ENCODE results near the gene RPS3.

Gene RPS3

DNA sequence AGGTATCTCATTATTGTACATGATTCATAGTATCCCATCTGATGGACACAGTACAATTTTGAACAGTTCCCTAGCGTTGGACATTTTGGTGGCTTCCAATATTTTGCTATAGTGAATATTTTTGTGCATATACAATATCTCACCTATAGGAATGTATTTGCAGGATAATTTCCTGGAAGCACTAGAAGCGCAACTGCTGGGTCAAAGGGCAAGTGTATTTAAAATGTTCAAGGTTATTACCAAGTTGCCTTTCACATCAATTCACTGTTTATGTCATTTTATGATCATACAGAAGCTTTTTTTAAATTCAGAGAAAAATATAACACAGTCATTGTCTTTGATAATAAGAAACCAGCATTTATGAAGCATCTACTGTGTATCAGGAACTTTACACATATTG is 19.1 kb upstream of the RPS3 start:
- no peak overlapping the region for H3K4me3 ChIP-seq (ENCODE audit: low read length)
- H3K9me2 ChIP-seq (replicated peaks; ENCODE audit: control insufficient read depth, low read length) = no peaks in the 10 kb centered on the region
- no peak overlapping the region for H3K4me2 ChIP-seq (ENCODE audit: low read length)
- no peaks in the 10 kb centered on the region for H3K9me3 ChIP-seq (ENCODE audit: control insufficient read depth, insufficient read depth, low read length)
- H3K27me3 ChIP-seq (ENCODE audit: control insufficient read depth, low read length) = no peaks in the 10 kb centered on the region
- no peaks in the 10 kb centered on the region for H3K36me3 ChIP-seq (ENCODE audit: control insufficient read depth, low read length)
- no peak for TF ChIP-seq EZH2phosphoT487 (IDR thresholded peaks at IDR 0.05; ENCODE audit: borderline replicate concordance, low read length)
- TF ChIP-seq, protein P1, sequence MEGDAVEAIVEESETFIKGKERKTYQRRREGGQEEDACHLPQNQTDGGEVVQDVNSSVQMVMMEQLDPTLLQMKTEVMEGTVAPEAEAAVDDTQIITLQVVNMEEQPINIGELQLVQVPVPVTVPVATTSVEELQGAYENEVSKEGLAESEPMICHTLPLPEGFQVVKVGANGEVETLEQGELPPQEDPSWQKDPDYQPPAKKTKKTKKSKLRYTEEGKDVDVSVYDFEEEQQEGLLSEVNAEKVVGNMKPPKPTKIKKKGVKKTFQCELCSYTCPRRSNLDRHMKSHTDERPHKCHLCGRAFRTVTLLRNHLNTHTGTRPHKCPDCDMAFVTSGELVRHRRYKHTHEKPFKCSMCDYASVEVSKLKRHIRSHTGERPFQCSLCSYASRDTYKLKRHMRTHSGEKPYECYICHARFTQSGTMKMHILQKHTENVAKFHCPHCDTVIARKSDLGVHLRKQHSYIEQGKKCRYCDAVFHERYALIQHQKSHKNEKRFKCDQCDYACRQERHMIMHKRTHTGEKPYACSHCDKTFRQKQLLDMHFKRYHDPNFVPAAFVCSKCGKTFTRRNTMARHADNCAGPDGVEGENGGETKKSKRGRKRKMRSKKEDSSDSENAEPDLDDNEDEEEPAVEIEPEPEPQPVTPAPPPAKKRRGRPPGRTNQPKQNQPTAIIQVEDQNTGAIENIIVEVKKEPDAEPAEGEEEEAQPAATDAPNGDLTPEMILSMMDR (IDR thresholded peaks at IDR 0.05; ENCODE audit: low read depth, low read length, poor library complexity, severe bottlenecking) = no peak
- no peaks in the 10 kb centered on the region for H3K4me1 ChIP-seq (ENCODE audit: control insufficient read depth, low read length)
- no peaks in the 10 kb centered on the region for H3F3A ChIP-seq (ENCODE audit: control insufficient read depth, insufficient read depth)
- 0 out of 2 replicates have a peak, but pooled peaks cover 3% of the 10 kb centered on the region for H4K20me1 ChIP-seq (ENCODE audit: control insufficient read depth, insufficient read depth, low read depth, low read length)
- H3K27ac ChIP-seq (ENCODE audit: low read depth, low read length) = no peak overlapping the region
- H3K79me2 ChIP-seq (ENCODE audit: control insufficient read depth, low read length) = no peaks in the 10 kb centered on the region

DNA sequence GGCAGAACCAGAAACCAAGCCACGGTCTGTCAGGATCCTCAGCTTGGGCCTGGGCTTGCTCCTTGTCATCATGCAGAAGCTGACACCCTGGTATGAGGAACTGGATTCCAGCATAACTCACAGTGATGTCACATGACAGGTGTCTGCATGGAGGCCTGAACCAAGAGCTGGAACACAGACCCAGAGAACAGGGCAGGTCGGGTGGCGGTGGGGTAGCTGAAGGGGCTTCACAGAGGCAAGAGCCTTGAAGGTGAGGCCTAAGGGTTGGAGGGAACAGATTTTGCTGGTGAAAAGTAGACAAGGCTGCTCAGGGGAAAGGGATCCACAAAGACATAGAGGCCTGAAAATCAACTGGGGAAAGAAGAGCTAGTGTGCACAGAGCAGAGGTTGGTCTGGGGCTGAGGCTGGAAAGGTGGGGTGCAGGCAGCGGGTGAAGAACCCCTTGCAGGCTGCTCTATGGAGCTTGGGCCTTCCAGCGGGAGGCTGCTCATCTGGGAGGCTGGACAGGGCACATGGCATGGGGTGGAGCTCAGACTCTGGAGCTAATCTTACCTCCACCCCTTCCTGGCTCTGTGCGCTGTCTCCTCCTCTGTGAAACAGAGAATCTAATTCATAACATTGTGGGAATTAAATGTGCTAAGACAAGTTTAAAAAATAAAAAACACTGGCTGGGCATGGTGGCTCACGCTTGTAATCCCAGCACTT is 18.4 kb upstream of the RPS3 start:
- 0 out of 2 replicates have a peak, but pooled peaks cover 3% of the 10 kb centered on the region for H4K20me1 ChIP-seq (ENCODE audit: control insufficient read depth, insufficient read depth, low read depth, low read length)
- no peaks in the 10 kb centered on the region for H3K9me3 ChIP-seq (ENCODE audit: control insufficient read depth, insufficient read depth, low read length)
- H3K36me3 ChIP-seq (ENCODE audit: control insufficient read depth, low read length) = no peaks in the 10 kb centered on the region
- H3K79me2 ChIP-seq (ENCODE audit: control insufficient read depth, low read length) = no peaks in the 10 kb centered on the region
- H3K4me2 ChIP-seq (ENCODE audit: low read length) = no peak overlapping the region
- H3K4me3 ChIP-seq (ENCODE audit: low read length) = no peak overlapping the region
- TF ChIP-seq, protein P1 (IDR thresholded peaks at IDR 0.05; ENCODE audit: low read depth, low read length, poor library complexity, severe bottlenecking) = no peak
- TF ChIP-seq EZH2phosphoT487 (IDR thresholded peaks at IDR 0.05; ENCODE audit: borderline replicate concordance, low read length) = no peak
- no peaks in the 10 kb centered on the region for H3F3A ChIP-seq (ENCODE audit: control insufficient read depth, insufficient read depth)
- H3K27ac ChIP-seq (ENCODE audit: low read depth, low read length) = no peak overlapping the region
- H3K27me3 ChIP-seq (ENCODE audit: control insufficient read depth, low read length) = no peaks in the 10 kb centered on the region
- H3K4me1 ChIP-seq (ENCODE audit: control insufficient read depth, low read length) = no peaks in the 10 kb centered on the region
- H3K9me2 ChIP-seq (replicated peaks; ENCODE audit: control insufficient read depth, low read length) = no peaks in the 10 kb centered on the region

DNA sequence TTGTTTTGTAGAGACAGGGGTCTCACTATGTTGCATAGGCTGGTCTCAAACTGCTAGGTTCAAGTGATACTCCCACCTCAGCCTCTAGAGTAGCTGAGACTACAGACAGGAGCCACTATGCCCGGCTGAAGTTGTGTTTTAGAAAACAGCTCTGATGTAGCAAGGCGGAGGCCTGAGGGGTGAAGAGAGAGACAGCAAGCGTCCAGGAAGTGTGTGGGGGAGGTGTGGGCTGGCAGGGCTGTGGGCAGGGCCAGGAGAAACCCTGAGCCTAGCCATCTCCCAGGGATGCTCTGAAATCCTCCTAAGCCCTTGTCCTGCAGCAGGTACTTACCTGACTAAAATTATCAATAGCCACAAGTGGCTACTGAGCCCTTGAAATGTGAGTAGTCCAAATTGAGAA is 16.1 kb upstream of the RPS3 start:
- Histone ChIP-seq H4K20me1 (ENCODE audit: control insufficient read depth, insufficient read depth, low read depth, low read length) (0 out of 2 replicates have a peak, but pooled peaks cover 3% of the 10 kb centered on the region), H3K27me3 (ENCODE audit: control insufficient read depth, low read length) (peaks cover 5% of the 10 kb centered on the region), H3K4me2 (ENCODE audit: low read length) (no peak overlapping the region), H3K9me2 (replicated peaks; ENCODE audit: control insufficient read depth, low read length) (no peaks in the 10 kb centered on the region), H3K36me3 (ENCODE audit: control insufficient read depth, low read length) (no peaks in the 10 kb centered on the region), H3K9me3 (ENCODE audit: control insufficient read depth, insufficient read depth, low read length) (no peaks in the 10 kb centered on the region), H3K27ac (ENCODE audit: low read depth, low read length) (no peak overlapping the region), H3K4me1 (ENCODE audit: control insufficient read depth, low read length) (no peaks in the 10 kb centered on the region), H3K79me2 (ENCODE audit: control insufficient read depth, low read length) (no peaks in the 10 kb centered on the region), H3K4me3 (ENCODE audit: low read length) (no peak overlapping the region), H3F3A (ENCODE audit: control insufficient read depth, insufficient read depth) (no peaks in the 10 kb centered on the region)
- TF ChIP-seq, protein P1 (IDR thresholded peaks at IDR 0.05; ENCODE audit: low read depth, low read length, poor library complexity, severe bottlenecking) = no peak
- no peak for TF ChIP-seq EZH2phosphoT487 (IDR thresholded peaks at IDR 0.05; ENCODE audit: borderline replicate concordance, low read length)
